Activated CD8-positive, alpha-beta memory T cell treated with anti-CD3 and anti-CD28 coated beads, Interleukin-2, amount 10 ng/mL, durations not matched to agents 7 days and 5 days (primary cell): ENCODE data around the gene EFCAB6. TPM values are rescaled to one million over a fixed set of nuclear protein-coding genes. Genes with fewer than 3 reads are reported as not detected.

Experiments used
- ATAC-seq: fragments of 150-1000 bp; cut with Tn5 transposase; one replicate; pipeline ENCODE4 v1.10.0; 2021; ENCODE audit warnings: moderate library complexity
- CTCF ChIA-PET: fragments of 350-600 bp; sonication (Branson Sonifier 250); formaldehyde crosslinking; loops from one replicate; lab custom pipeline; 2021; ENCODE audit warnings: antibody characterized with exemption; lab: Charles Lee
- DNase-seq: peaks from one replicate; pipeline ENCODE4 v3.0.0-alpha.2; 2020
- H3K27ac Mint-ChIP-seq: one replicate; pipeline ENCODE4 v1.8.0; 2021; ENCODE audit warnings: mild to moderate bottlenecking, mixed read lengths
- H3K27me3 Mint-ChIP-seq: one replicate; pipeline ENCODE4 v1.8.0; 2021; ENCODE audit warnings: mixed read lengths
- H3K36me3 Mint-ChIP-seq: one replicate; pipeline ENCODE4 v1.8.0; 2021; ENCODE audit warnings: mild to moderate bottlenecking, mixed read lengths
- H3K4me1 Mint-ChIP-seq: one replicate; pipeline ENCODE4 v1.8.0; 2021; ENCODE audit warnings: mixed read lengths
- H3K4me3 Mint-ChIP-seq: one replicate; pipeline ENCODE4 v1.8.0; 2021; ENCODE audit warnings: mild to moderate bottlenecking, moderate library complexity, mixed read lengths
- H3K9me3 Mint-ChIP-seq: one replicate; pipeline ENCODE4 v1.8.0; 2022; ENCODE audit warnings: low read depth, mixed read lengths
- total RNA-seq, 2 experiments: library from RNA; stranded (reverse); gene quantifications; one replicate each; pipeline ENCODE4 v1.2.3, GENCODE V29; 2021

Gene EFCAB6
- total RNA-seq, 2 experiments from 2014 or later: 0.14 to 0.32 TPM

- no peaks in the 10 kb centered on the region for H3K4me1 Mint-ChIP-seq
- no peak overlapping the region for H3K4me3 Mint-ChIP-seq
- peaks cover 5% of the 10 kb centered on the region for H3K27me3 Mint-ChIP-seq
- DNase-seq (no peak), ATAC-seq (no peak)
- H3K9me3 Mint-ChIP-seq: no peaks in the 10 kb centered on the region
- H3K27ac Mint-ChIP-seq: no peak overlapping the region
- CTCF ChIA-PET: no interaction called here
- H3K36me3 Mint-ChIP-seq: no peaks in the 10 kb centered on the region
Measured at GRCh38 chr22:43542681-43543521, 269.2 kb downstream of the EFCAB6 start.

- CTCF ChIA-PET: no interaction called here
- no peaks in the 10 kb centered on the region for H3K9me3 Mint-ChIP-seq
- no peak for DNase-seq
- no peaks in the 10 kb centered on the region for H3K4me1 Mint-ChIP-seq
- H3K4me3 Mint-ChIP-seq: no peak overlapping the region
- H3K27ac Mint-ChIP-seq: no peak overlapping the region
- H3K27me3 Mint-ChIP-seq: peaks cover 2% of the 10 kb centered on the region
- ATAC-seq: no peak
- H3K36me3 Mint-ChIP-seq: no peaks in the 10 kb centered on the region
Measured at GRCh38 chr22:43541462-43542407, 270.4 kb downstream of the EFCAB6 start.

DNA sequence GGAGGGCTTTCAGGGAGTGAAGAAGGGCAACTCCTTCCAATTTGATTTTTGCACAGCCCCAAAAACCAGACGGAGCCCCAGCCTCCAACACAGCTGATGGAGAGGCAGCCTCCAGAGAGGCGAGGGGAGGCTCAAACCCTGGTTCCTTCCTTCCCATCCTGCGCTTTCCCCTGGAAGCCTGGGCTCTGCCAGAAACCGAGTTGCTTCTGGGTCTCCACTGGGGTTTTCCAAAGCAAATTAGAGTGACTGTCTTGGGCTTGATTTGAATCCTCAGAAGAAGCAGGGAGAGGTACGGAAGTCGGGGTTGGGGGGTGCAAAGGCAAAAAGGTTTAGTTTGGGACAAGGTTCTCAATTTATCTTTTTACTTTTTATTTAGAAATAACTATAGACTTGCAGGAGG, 271.1 kb downstream of the EFCAB6 start:
- CTCF ChIA-PET: no interaction called here
- no peak overlapping the region for H3K27ac Mint-ChIP-seq
- ATAC-seq (no peak), DNase-seq (no peak)
- H3K9me3 Mint-ChIP-seq: no peaks in the 10 kb centered on the region
- peaks cover 4% of the 10 kb centered on the region for H3K27me3 Mint-ChIP-seq
- H3K36me3 Mint-ChIP-seq: no peaks in the 10 kb centered on the region
- no peak overlapping the region for H3K4me3 Mint-ChIP-seq
- H3K4me1 Mint-ChIP-seq: no peaks in the 10 kb centered on the region

DNA sequence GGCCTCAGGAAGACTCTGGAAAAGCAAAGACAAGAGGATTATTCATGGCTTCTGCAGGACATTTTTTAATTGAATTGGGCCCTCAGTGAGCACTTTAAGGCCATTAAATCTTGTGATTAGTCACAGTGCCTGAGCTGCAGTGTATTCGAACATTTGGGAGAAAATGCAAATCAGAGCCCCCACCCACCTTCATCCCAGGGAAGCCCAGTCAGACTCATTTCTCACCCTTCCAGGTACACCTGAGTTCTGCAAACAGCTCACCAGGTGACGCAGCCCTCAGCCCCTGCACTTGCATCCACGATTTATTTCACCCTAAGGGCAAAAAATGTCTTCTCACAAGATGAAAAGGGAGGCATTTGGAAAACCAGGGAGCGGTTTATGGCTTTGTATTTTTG, 271.6 kb downstream of the EFCAB6 start:
- Mint-ChIP-seq H3K9me3 (no peaks in the 10 kb centered on the region), H3K4me3 (no peak overlapping the region), H3K36me3 (no peaks in the 10 kb centered on the region), H3K27ac (no peak overlapping the region), H3K4me1 (no peaks in the 10 kb centered on the region), H3K27me3 (peaks cover 4% of the 10 kb centered on the region)
- no peak for DNase-seq
- ATAC-seq: no peak
- CTCF ChIA-PET: no interaction called here

- Mint-ChIP-seq H3K27me3 (peaks cover 5% of the 10 kb centered on the region), H3K36me3 (no peaks in the 10 kb centered on the region), H3K4me1 (no peaks in the 10 kb centered on the region), H3K9me3 (no peaks in the 10 kb centered on the region), H3K4me3 (no peak overlapping the region), H3K27ac (no peak overlapping the region)
- CTCF ChIA-PET: no interaction called here
- DNase-seq (no peak), ATAC-seq (no peak)
Measured at GRCh38 chr22:43539572-43540528, 272.3 kb downstream of the EFCAB6 start.

- H3K4me1 Mint-ChIP-seq: no peaks in the 10 kb centered on the region
- no peak for ATAC-seq
- H3K36me3 Mint-ChIP-seq: no peaks in the 10 kb centered on the region
- H3K27ac Mint-ChIP-seq: no peak overlapping the region
- H3K4me3 Mint-ChIP-seq: no peak overlapping the region
- peaks cover 7% of the 10 kb centered on the region for H3K27me3 Mint-ChIP-seq
- no peaks in the 10 kb centered on the region for H3K9me3 Mint-ChIP-seq
- CTCF ChIA-PET: interaction anchor here (0.6 kb wide), 1 partner anchor 141 kb away, joined by 3 read pairs; no protein-coding TSS in a partner anchor
- DNase-seq: no peak
Measured at GRCh38 chr22:43537019-43537585, 275.0 kb downstream of the EFCAB6 start.

- DNase-seq (no peak), ATAC-seq (no peak)
- H3K9me3 Mint-ChIP-seq: no peaks in the 10 kb centered on the region
- CTCF ChIA-PET: no interaction called here
- no peak overlapping the region for H3K27ac Mint-ChIP-seq
- H3K27me3 Mint-ChIP-seq: peaks cover 7% of the 10 kb centered on the region
- H3K4me1 Mint-ChIP-seq: no peaks in the 10 kb centered on the region
- no peaks in the 10 kb centered on the region for H3K36me3 Mint-ChIP-seq
- H3K4me3 Mint-ChIP-seq: no peak overlapping the region
Measured at GRCh38 chr22:43535741-43536140, 276.4 kb downstream of the EFCAB6 start.

GRCh38 chr22:43535336-43535735, 276.8 kb downstream of the EFCAB6 start:
- H3K4me1 Mint-ChIP-seq: no peaks in the 10 kb centered on the region
- H3K9me3 Mint-ChIP-seq: no peaks in the 10 kb centered on the region
- peaks cover 7% of the 10 kb centered on the region for H3K27me3 Mint-ChIP-seq
- DNase-seq (peak; percentile 9), ATAC-seq (no peak)
- no peaks in the 10 kb centered on the region for H3K36me3 Mint-ChIP-seq
- H3K27ac Mint-ChIP-seq: no peak overlapping the region
- CTCF ChIA-PET: no interaction called here
- H3K4me3 Mint-ChIP-seq: no peak overlapping the region

DNA sequence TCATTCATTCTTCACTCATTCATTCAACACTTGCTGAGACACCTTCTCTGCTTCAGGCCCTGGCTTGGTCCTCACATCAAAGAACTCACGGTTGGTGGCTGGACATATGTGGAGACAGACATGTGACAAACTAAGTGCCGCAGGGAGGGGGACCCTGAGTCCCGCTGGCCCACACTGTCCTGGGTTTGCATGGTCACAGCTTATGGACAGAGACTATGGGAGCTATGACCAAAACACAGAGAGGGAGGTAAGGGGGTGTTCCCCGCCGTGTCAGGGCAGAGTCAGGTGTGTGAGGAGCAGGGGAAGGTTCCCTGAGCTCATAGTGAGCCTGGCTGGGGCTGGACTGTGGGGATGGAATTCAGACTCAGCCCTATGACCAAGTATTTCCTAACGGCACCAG, 277.2 kb downstream of the EFCAB6 start:
- no peaks in the 10 kb centered on the region for H3K4me1 Mint-ChIP-seq
- H3K9me3 Mint-ChIP-seq: no peaks in the 10 kb centered on the region
- no peaks in the 10 kb centered on the region for H3K36me3 Mint-ChIP-seq
- H3K27me3 Mint-ChIP-seq: peaks cover 7% of the 10 kb centered on the region
- ATAC-seq (no peak), DNase-seq (no peak)
- CTCF ChIA-PET: no interaction called here
- no peak overlapping the region for H3K27ac Mint-ChIP-seq
- no peak overlapping the region for H3K4me3 Mint-ChIP-seq

GRCh38 chr22:43533656-43534428, 278.3 kb downstream of the EFCAB6 start:
- Mint-ChIP-seq H3K36me3 (no peaks in the 10 kb centered on the region), H3K27ac (no peak overlapping the region)
- CTCF ChIA-PET: no interaction called here

GRCh38 chr22:43533156-43533530, 279.0 kb downstream of the EFCAB6 start:
- Mint-ChIP-seq H3K4me1 (no peaks in the 10 kb centered on the region), H3K27me3 (peaks cover 7% of the 10 kb centered on the region), H3K9me3 (no peaks in the 10 kb centered on the region), H3K27ac (no peak overlapping the region), H3K36me3 (no peaks in the 10 kb centered on the region), H3K4me3 (no peak overlapping the region)
- CTCF ChIA-PET: no interaction called here
- DNase-seq (no peak), ATAC-seq (no peak)

More at GRCh38 chr22:43533656-43534428, 278.3 kb downstream of the EFCAB6 start:
- DNase-seq (no peak), ATAC-seq (no peak)
- H3K4me1 Mint-ChIP-seq: no peaks in the 10 kb centered on the region
- H3K4me3 Mint-ChIP-seq: no peak overlapping the region
- H3K9me3 Mint-ChIP-seq: no peaks in the 10 kb centered on the region
- H3K27me3 Mint-ChIP-seq: peaks cover 7% of the 10 kb centered on the region
